CD4-positive, alpha-beta T cell treated with Interleukin-17A for 4 hours (primary cell): ENCODE results near the gene SMIM24.
"Not testable (repeated sequence)": the region's sequence is repeated elsewhere in the genome, so short reads cannot be mapped to it uniquely, and the experiment has no call there.

ENCODE experiments used
- DNase-seq: peaks from one replicate; pipeline ENCODE4 v3.0.0-alpha.2; 2020; ENCODE audit warnings: mixed read lengths

Gene SMIM24

GRCh38 chr19:3513229-3514140 is 33.2 kb upstream of the SMIM24 start:
- DNase-seq: no peak

DNA sequence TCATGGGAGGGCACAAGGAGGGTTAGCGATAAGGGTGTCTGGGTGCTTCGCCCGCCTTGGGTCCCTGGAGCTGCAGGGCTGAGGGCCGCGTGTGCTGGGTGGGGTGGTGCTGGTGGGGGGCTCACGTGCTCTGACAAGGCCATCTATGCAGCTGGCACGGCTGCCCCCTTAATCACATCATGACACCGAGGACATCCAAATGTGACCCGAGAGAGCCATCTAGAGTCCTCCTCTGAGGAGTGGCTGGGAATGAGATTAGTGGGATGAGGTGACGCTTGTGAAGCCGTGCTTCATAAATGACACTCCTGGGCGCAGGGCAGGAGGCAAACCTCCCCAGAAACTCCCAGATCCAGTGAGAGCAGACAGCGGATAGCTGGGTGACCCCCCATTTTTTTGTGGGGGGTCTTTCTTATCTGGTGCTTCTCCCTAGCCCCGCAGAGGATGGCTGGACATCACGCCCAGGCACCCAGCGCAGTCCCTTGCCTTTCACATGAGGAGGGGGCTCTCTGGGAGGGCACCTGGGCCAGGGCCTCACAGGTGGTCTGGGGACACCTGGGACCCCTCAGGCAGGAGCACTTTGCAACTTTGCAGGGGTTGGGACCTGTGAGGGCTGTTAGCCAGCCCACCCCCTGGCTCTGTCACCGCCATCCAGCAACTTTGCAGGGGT is 32.4 kb upstream of the SMIM24 start:
- no peak for DNase-seq

DNA sequence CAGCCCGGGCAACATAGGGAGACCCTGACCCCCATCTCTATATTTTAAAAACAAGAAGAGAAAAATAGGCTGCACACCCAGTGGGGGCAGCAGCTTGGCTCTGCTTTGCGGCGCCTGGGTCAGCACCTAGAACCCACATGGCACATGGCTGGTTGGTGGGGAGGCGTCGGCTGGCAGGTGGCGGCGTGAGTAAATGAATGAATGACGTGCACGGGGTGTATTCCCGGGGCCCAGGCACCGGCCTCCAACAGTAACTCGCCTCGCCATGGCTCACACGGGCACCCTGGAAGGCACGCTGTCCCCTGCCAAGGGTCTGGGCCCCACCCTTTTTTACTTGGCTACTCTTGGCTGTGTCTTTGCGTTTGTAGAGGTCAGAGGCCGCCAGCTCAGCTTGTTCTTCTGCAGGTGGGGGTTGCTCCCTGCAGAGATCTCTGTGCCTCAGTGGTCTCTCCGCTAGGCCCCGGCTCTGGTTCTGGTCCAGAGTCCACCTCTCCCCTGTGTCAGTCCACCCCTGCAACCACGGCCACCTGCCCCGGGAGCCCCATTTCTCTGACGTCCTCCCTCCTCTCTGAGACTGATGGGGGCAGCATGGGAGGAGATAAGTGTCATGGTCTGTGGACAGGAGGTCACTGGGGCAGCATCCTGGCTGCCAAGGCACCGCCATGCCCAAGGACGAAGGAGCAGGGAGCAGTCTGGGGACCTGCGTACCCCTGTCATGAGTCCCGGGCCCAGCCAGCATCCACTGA is 31.4 kb upstream of the SMIM24 start:
- DNase-seq: no peak

DNA sequence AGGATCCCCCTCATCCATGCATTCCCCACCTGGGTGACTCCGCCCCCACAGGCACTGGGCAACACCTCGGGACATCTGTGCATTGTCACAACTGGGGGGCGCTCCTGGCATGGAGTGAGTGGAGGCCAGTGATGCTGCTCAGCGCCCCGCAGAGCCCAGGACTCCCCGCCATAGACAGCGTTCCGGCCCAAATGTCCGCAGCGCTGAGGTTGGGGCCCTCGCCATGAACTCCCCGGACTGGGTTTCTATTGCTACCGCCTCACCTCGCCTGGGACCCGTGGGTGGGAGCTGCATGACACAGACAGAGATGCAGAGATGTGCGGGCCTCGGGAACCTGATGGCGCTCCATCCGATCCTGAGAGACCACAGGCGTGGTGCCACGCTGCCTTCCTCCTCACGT is 30.4 kb upstream of the SMIM24 start:
- no peak for DNase-seq

DNA sequence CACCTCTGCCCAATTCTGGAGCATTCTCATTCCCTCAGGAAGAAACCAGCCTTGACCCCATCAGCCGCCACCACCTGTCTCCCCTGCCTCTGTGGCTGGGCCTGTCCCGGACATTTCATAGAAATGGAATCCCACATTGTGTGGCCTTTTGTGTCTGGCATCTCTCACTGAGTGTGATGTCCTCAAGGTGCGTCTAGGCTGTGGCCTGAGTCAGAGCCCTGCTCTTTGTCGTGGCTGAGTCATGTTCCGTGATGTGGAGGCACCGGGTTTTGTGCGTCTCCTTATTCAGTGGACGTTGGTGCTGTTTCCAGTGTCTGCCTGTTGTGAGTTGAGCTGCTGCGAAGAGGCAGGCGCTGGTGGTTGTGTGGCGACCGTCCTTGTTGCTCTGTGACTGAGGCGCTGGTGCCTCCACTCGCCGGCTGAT is 29.3 kb upstream of the SMIM24 start:
- DNase-seq: no peak

- DNase-seq: no peak
Measured at GRCh38 chr19:3508771-3509535, 28.6 kb upstream of the SMIM24 start.

DNA sequence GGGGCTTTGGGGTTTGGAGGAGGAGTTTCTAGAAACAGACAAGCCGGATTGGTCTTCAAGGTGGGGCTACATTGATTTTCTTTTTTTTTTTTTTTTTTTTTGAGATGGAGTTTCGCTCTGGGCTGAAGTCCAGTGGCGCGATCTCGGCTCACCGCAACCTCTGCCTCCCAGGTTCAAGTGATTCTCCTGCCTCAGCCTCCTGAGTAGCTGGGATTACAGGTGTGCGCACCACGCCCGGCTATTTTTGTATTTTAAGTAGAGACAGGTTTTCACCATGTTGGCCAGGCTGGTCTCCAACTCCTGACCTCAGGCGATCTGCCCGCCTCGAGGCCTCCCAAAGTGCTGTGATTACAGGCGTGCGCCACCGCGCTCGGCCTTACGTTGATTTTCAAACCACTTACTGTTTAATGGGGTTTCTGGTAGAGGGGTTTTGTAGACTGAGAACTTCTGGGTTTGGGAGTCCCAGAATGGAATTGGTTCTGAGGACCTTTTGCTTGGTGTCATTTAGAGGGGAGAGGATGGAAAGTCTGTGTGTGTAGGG is 27.9 kb upstream of the SMIM24 start:
- not testable (repeated sequence) for DNase-seq

GRCh38 chr19:3507371-3508120 is 27.2 kb upstream of the SMIM24 start:
- peak; percentile 69 for DNase-seq

GRCh38 chr19:3506384-3507340 is 26.3 kb upstream of the SMIM24 start:
- DNase-seq: peak; percentile 33

- peak; percentile 100 for DNase-seq
Measured at GRCh38 chr19:3505598-3506383, 25.5 kb upstream of the SMIM24 start, which contains the start of gene FZR1. TSS of gene FZR1 (plus strand) at chr19:3506311. CDS start at chr19:3522990, 16,679 bp downstream.

GRCh38 chr19:3504735-3505134 is 24.4 kb upstream of the SMIM24 start:
- no peak for DNase-seq

- no peak for DNase-seq
Measured at GRCh38 chr19:3503036-3503572, 22.8 kb upstream of the SMIM24 start.

DNA sequence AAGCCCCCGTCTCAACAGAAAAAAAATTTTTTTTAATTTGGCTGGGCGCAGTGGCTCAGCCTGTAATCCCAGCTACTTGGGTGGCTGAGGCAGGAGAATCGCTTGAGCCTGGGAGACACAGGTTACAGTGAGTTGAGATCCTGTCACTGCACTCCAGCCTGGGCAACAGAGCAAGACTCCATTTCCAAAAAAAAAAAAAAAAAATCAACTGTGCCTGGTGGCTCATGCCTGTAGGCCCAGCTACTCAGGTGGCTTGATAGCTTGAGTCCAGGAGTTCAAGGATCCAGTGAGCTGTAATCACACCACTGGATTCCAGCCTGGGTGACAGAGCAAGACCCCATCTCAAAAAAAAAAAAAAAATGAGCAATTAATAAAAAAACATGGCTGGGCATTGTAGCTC is 21.5 kb upstream of the SMIM24 start:
- no peak for DNase-seq

DNA sequence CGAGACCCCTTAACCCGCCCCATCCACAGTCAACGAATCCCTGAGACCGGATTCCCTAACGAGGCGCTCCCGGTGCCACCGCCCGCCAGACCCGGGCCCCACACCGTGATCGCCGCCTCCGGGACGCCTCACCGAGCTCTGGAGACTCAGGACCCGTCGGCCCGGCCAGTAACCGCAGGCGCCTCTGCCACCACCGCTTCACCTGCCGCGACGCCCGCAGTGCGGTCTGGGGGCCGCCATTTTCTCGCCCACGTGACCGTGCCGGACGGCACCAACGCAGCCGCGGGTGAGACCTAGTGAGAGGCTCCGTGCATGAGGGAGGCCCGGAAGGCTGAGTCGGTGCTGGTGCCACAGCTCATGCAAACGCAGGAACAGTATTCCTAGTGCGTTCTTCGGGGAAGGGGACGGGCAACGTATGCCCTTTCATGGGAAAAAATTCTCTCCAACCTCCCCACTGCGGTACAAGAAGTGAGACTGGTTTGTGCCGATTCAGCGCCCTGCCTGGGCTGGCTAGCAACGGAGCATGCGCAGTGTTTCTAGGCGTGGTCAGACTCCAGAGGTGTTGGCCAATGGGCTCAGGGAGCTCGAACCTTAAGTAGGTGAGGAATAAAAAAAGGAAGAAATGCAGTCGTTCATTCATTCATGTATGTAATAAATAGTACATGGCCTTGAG is 20.2 kb upstream of the SMIM24 start, which contains the start of gene DOHH:
DOHH (minus strand) TSS at position 246 of the 673 bp plus-strand sequence. CDS start 3,860 bp downstream, outside the sequence.
- DNase-seq: peak; percentile 97

GRCh38 chr19:3499738-3500428 is 19.6 kb upstream of the SMIM24 start:
- no peak for DNase-seq

DNA sequence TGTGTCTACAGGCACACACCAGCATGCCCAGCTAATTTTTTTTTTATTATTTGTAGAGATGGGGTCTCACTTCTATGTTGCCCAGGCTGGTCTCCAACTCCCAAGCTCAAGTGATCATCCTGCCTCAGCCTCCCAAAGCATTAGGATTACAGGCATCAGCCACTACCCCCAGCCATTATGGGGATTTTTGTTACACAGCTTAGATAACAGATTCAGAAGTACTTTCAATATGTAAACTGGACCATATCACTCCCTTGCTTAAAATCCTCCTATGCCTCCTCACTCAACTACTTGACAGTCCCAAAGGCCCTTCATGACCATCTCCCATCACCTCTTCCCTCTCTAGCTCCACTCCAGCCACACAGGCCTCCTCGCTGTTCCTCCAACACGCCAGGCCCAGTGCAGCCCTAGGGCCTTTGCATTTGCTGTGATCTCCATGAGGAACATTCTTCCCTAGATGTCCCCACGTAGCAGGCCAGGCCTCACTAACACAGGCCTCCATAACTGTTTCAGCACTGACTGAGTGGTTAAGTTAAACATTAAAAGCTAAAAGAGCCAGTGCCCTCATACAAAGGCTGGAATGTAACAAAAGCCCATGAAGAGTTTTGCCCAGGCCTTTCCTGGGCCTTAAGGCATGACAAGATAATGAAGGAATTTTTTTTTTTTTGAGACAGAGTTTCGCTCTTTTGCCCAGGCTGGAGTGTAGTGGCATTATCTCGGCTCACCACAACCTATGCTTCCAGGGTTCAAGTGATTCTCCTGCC is 17.6 kb upstream of the SMIM24 start:
- no peak for DNase-seq
